ENCODE data around the gene EIF2B2. TPM values are rescaled to one million over a fixed set of nuclear protein-coding genes. Genes with fewer than 3 reads are reported as not detected.

The EIF2B2 gene
- total and polyA plus RNA-seq, 2 of the 13 experiments (the other 11 are each of a cell fraction or from before 2014, with no cell fraction given), result 54.4 to 78.6 TPM

- CTCF ChIA-PET (ENCODE audit: low intra/inter-chr PET ratio, low total read pairs), result no interaction called here
- peaks cover 29% of the 10 kb centered on the region for H3K79me2 ChIP-seq (ENCODE audit: insufficient read depth, low read length)
- POLR2A ChIA-PET, result no interaction called here
These were observed 44.2 kb downstream of the EIF2B2 start for GRCh38 chr14:75046899-75047298.

DNA sequence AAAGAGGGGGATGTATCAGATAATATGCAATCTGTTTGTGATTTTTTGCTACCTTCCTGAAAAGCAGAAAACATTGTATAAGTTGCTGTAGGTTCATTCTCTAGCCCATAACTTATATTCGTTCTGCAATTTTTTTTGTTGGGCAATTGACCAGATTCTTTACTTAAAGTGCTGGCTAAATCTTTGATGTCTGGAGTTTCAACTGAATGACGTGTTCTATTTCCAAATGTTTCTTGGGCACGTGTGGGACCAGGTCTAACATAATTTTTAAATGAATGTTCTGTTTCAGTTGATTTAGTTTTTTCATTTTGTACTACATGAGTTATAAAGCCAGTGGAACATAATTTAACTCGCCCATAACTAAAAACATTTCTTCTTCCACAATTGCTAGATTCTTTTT is 44.8 kb downstream of the EIF2B2 start:
- Histone ChIP-seq H3K9ac (ENCODE audit: insufficient read depth, low read depth, low read length) (no peak overlapping the region), H3K4me1 (ENCODE audit: insufficient read depth, low read length) (peaks cover 66% of the 10 kb centered on the region), H3K27me3 (ENCODE audit: control insufficient read depth in 1 of 2, insufficient read depth in 2 of 2, low read length in 2 of 2) (no peaks in the 10 kb centered on the region), H3K4me3 (replicated peaks in 1 of 3; ENCODE audit: insufficient read depth in 1 of 3, low read depth in 2 of 3, low read length in 3 of 3) (no peak overlapping the region), H3K4me2 (ENCODE audit: low read depth, low read length) (no peak overlapping the region), H3K36me3 (replicated peaks in 1 of 2; ENCODE audit: control insufficient read depth in 1 of 2, insufficient read depth in 2 of 2, low read length in 2 of 2) (no peaks in the 10 kb centered on the region; a peak in 1 of 5 replicates), H3K27ac (ENCODE audit: extremely low read length, insufficient read depth, low read length) (no peak overlapping the region), H3K9me3 (ENCODE audit: low read length) (no peaks in the 10 kb centered on the region), H2AFZ (ENCODE audit: low read length) (no peak overlapping the region), H3K79me2 (ENCODE audit: insufficient read depth, low read length) (peaks cover 29% of the 10 kb centered on the region), H4K20me1 (ENCODE audit: insufficient read depth, low read length) (no peaks in the 10 kb centered on the region)
- BruUV-seq (replicated peaks), result no TSS peak
- ATAC-seq (no peak), FAIRE-seq (no peak), DNase-seq (ENCODE audit: low spot score) (no peak)
- intact Hi-C loops (cut with micrococcal nuclease; ENCODE audit: unreplicated experiment), result no loop called here
- in situ Hi-C loops (cut with HindIII; ENCODE audit: extremely low pct_ligation_motif_present, low pct_unique_long_range_greater_than_20kb), result no loop called here
- TF ChIP-seq CAMTA2 (CRISPR knock-in tag; IDR thresholded peaks at IDR 0.05; ENCODE audit: borderline replicate concordance) (no peak), WIZ (CRISPR knock-in tag; IDR thresholded peaks at IDR 0.05) (no peak)
- WGBS (ENCODE audit: low lambda C conversion rate), result 93% methylated on average over 4 of the region's 4 CpGs
- POLR2A ChIA-PET, result no interaction called here
- CTCF ChIA-PET (ENCODE audit: low intra/inter-chr PET ratio, low total read pairs), result no interaction called here

More at GRCh38 chr14:75046899-75047298, 44.2 kb downstream of the EIF2B2 start:
- Histone ChIP-seq H3K4me1 (ENCODE audit: insufficient read depth, low read length) (peaks cover 73% of the 10 kb centered on the region), H3K36me3 (replicated peaks in 1 of 2; ENCODE audit: control insufficient read depth in 1 of 2, insufficient read depth in 2 of 2, low read length in 2 of 2) (peaks cover 0 to 1% of the 10 kb centered on the region in 2 experiments; a peak in 2 of 5 replicates), H3K9me3 (ENCODE audit: low read length) (no peaks in the 10 kb centered on the region), H3K27ac (ENCODE audit: extremely low read length, insufficient read depth, low read length) (no peak overlapping the region), H2AFZ (ENCODE audit: low read length) (no peak overlapping the region), H3K9ac (ENCODE audit: insufficient read depth, low read depth, low read length) (no peak overlapping the region), H3K4me2 (ENCODE audit: low read depth, low read length) (no peak overlapping the region), H4K20me1 (ENCODE audit: insufficient read depth, low read length) (no peaks in the 10 kb centered on the region), H3K27me3 (ENCODE audit: control insufficient read depth in 1 of 2, insufficient read depth in 2 of 2, low read length in 2 of 2) (no peaks in the 10 kb centered on the region), H3K4me3 (replicated peaks in 1 of 3; ENCODE audit: insufficient read depth in 1 of 3, low read depth in 2 of 3, low read length in 3 of 3) (no peak overlapping the region)
- DNase-seq (ENCODE audit: low spot score), result no peak
- 92% methylated on average over 3 of the region's 3 CpGs for WGBS (ENCODE audit: low lambda C conversion rate)
- in situ Hi-C loops (cut with HindIII; ENCODE audit: extremely low pct_ligation_motif_present, low pct_unique_long_range_greater_than_20kb) (no loop called here), intact Hi-C loops (cut with micrococcal nuclease; ENCODE audit: unreplicated experiment) (no loop called here)
- TF ChIP-seq HMG20A (CRISPR knock-in tag; IDR thresholded peaks at IDR 0.05; ENCODE audit: borderline replicate concordance), result no peak
- no peak for ATAC-seq
- no peak for FAIRE-seq
- no TSS peak for BruUV-seq (replicated peaks)

Measured in HepG2 (cell line).